Endothelial cell of umbilical vein (primary cell): ENCODE measurements around the gene IL10RA.

Experiments used
- CTCF ChIP-seq, 2 donors: IDR thresholded peaks; 1 replicate in 1 of 2; 2 replicates in 1 of 2; pipeline ENCODE4 v1.5.1; 2011; ENCODE audit warnings: low read length in 2 of 2, mild to moderate bottlenecking in 2 of 2, moderate library complexity in 2 of 2, control low read depth in 1 of 2, inconsistent platforms in 1 of 2, low read depth in 1 of 2; ENCODE audit not compliant: insufficient read depth in 1 of 2; ENCODE audit errors: extremely low read depth in 1 of 2
- EZH2 ChIP-seq: IDR thresholded peaks from 2 replicates; pipeline ENCODE4 v1.6.1; 2012; ENCODE audit warnings: borderline replicate concordance, low read depth, mild to moderate bottlenecking, moderate library complexity, low read length, inconsistent platforms; ENCODE audit not compliant: severe bottlenecking
- FOS ChIP-seq: IDR thresholded peaks from 2 replicates; pipeline ENCODE4 v1.6.1; 2011; ENCODE audit warnings: mild to moderate bottlenecking, low read length, moderate library complexity, borderline replicate concordance; ENCODE audit not compliant: insufficient read depth
- GATA2 ChIP-seq: IDR thresholded peaks from 2 replicates; pipeline ENCODE4 v1.7.0; 2011; ENCODE audit warnings: low read depth, mild to moderate bottlenecking, moderate library complexity, mixed read lengths, low read length; ENCODE audit not compliant: insufficient read length, insufficient read depth
- POLR2A ChIP-seq: IDR thresholded peaks from 2 replicates; pipeline ENCODE4 v1.6.1; 2012; ENCODE audit warnings: low read depth, mild to moderate bottlenecking, control low read depth, low read length
- POLR2AphosphoS5 ChIP-seq: IDR thresholded peaks from 2 replicates; pipeline ENCODE4 v1.6.1; 2012; ENCODE audit warnings: low read depth, mild to moderate bottlenecking, control low read depth, low read length, moderate library complexity; ENCODE audit not compliant: insufficient read depth
- TF ChIP-seq, protein P1 (sequence below): IDR thresholded peaks from 2 replicates; pipeline ENCODE4 v1.6.1; 2011; ENCODE audit not compliant: insufficient read depth, insufficient read length

GRCh38 chr11:117996058-117996457, 9.9 kb downstream of the IL10RA start:
- TF ChIP-seq CTCF (IDR thresholded peaks at IDR 0.05; ENCODE audit: extremely low read depth in 1 of 2, insufficient read depth in 1 of 2, low read depth in 1 of 2, low read length in 2 of 2) (no peak), POLR2A (no peak), EZH2 (no peak), GATA2 (no peak), POLR2AphosphoS5 (no peak), FOS (no peak)
- TF ChIP-seq, protein P1, sequence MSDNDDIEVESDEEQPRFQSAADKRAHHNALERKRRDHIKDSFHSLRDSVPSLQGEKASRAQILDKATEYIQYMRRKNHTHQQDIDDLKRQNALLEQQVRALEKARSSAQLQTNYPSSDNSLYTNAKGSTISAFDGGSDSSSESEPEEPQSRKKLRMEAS: no peak
